Stimulated activated CD8-positive, alpha-beta memory T cell treated with anti-CD3 and anti-CD28 coated beads, Interleukin-15, amount 100 ng/mL, for 48 hours (primary cell): ENCODE results near the gene HSD17B2.
"Not testable (repeated sequence)": the region's sequence is repeated elsewhere in the genome, so short reads cannot be mapped to it uniquely, and the experiment has no call there.

ENCODE experiments used
- DNase-seq, 2 donors: peaks; one replicate each; pipeline ENCODE4 v3.0.0-alpha.2; 2020; ENCODE audit warnings: low read depth in 2 of 2

The HSD17B2 gene

DNA sequence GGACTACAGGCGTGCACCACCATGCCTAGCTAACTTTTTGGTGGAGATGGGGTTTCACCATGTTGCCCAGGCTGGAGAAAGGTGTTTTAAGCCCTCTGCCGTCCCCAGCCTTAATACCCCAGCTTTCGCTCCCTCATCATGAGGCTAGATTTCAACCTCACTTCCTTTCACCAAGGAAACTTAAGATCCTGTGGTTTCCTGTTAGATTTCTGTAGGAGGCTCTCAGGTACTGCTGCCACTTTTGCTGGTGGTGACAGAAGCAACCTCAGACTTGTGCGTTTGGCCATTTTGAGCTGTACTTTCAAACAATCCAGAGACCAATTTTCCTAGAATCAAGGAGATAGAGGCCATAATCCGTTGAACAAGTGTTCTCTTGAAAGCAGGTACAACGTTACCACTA, 98.7 kb downstream of the HSD17B2 start:
- no peak for DNase-seq

- DNase-seq = no peak
Measured at GRCh38 chr16:82134846-82135245, 99.8 kb downstream of the HSD17B2 start.

DNA sequence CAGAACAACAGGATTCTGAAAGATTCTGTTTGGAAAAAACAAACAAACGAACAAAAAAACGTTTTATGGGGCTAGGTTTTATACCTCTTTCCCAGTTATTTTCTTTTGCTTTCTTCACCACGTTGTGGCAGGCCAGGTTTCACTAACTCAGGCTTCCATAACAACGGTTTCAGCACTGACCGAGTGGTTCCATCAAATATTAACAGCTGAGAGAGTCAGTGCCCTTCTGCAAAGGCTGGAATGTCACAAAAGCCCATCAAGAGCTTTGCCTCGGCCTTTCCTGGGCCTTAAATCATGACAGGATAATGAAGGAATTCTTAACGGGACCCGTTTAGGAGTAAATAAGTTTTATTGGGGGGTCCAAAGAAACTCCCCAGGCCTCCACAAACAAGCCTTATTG, 100.8 kb downstream of the HSD17B2 start:
- no peak for DNase-seq

- no peak for DNase-seq
Measured at GRCh38 chr16:82136956-82137821, 102.1 kb downstream of the HSD17B2 start.

DNA sequence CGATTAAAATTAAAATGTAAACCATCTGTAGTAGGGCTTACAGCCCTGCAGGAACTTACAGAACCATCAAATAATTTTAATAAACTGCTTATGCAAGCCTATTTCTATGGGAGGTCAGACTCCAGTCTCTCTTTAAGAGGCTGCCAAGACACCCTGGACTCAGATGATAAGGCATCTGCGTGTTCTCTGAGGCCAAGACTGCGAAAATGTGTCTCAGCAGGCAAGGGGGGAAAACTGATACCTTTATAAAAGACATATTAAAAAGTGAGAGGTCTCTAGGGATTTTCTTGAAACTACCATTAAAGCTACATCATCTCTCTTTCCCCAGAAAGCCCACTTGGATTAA, 102.7 kb downstream of the HSD17B2 start:
- no peak for DNase-seq

GRCh38 chr16:82138478-82139285, 103.6 kb downstream of the HSD17B2 start:
- DNase-seq = no peak

DNA sequence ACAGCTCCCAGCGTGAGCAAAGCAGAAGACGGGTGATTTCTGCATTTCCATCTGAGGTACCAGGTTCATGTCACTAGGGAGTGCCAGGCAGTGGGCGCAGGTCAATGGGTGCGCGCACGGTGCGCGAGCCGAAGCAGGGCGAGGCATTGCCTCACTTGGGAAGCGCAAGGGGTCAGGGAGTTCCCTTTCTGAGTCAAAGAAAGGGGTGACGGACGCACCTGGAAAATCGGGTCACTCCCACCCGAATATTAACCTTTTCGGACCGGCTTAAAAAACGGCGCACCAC, 104.2 kb downstream of the HSD17B2 start:
- DNase-seq = not testable (repeated sequence)

DNA sequence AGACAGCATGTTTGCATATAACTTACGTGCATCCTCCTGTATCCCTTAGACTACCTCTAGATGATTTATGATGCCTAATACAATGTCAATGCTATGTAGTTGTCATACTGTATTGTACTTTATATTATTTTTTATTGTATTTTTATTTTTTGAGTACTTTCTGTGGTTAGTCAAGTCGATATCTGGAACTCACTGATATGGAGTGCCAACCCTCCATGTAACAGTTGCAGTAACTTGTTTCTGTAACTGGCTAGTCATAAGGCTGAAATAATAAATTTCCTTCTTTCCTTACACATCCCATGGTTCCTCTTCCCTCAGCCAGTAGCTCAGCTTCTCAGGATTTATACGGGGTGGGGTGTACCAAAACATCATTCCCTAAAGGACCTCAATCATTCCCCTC, 111.5 kb downstream of the HSD17B2 start:
- DNase-seq = no peak

DNA sequence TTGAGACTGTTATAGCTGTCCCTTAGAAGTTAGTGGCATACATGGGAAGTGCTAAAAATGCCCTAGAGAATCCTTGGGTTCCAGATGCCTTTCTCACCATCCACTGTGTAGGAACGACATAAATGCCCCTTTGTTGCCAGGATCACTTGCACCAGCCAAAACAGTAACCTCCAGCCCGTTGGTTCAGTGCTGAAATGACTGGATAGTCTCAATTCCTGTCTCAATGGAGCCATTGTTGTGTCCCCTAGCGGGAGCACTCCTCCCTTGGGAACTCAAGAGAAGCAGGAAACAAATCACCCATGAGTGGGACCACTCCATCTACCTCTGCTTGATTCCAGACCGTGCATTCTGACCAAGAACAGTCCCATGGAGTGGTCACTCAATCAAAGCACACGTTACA, 111.9 kb downstream of the HSD17B2 start:
- no peak for DNase-seq

- DNase-seq = no peak
Measured at GRCh38 chr16:82147546-82147945, 112.5 kb downstream of the HSD17B2 start.
